ENCODE data around the gene ZNF608.

The ZNF608 gene

GRCh38 chr5:124745007-124745927 lies 1.2 kb downstream of the ZNF608 start:
- peaks cover 2% of the 10 kb centered on the region for H3K36me3 Mint-ChIP-seq
- no peaks in the 10 kb centered on the region for H3K9me3 Mint-ChIP-seq
- no peaks in the 10 kb centered on the region for H3K27me3 Mint-ChIP-seq
- H3K4me1 Mint-ChIP-seq = peaks cover 4% of the 10 kb centered on the region
- no peak overlapping the region for H3K27ac Mint-ChIP-seq
- no peak overlapping the region for H3K4me3 Mint-ChIP-seq
- DNase-seq = no peak
- CTCF ChIA-PET = no interaction called here

- H3K27ac Mint-ChIP-seq = no peak overlapping the region
- H3K27me3 Mint-ChIP-seq = no peaks in the 10 kb centered on the region
- no peak for DNase-seq
- H3K4me3 Mint-ChIP-seq = no peak overlapping the region
- H3K36me3 Mint-ChIP-seq = peaks cover 2% of the 10 kb centered on the region
- CTCF ChIA-PET = no interaction called here
- H3K4me1 Mint-ChIP-seq = peaks cover 4% of the 10 kb centered on the region
- H3K9me3 Mint-ChIP-seq = no peaks in the 10 kb centered on the region
Observed at GRCh38 chr5:124744170-124744971, 2.1 kb downstream of the ZNF608 start.

- Mint-ChIP-seq H3K27ac (no peak overlapping the region), H3K36me3 (peaks cover 2% of the 10 kb centered on the region), H3K4me1 (peaks cover 4% of the 10 kb centered on the region), H3K9me3 (no peaks in the 10 kb centered on the region), H3K4me3 (no peak overlapping the region), H3K27me3 (no peaks in the 10 kb centered on the region)
- CTCF ChIA-PET = no interaction called here
- no peak for DNase-seq
Observed at GRCh38 chr5:124743602-124744169, 2.8 kb downstream of the ZNF608 start.

- Mint-ChIP-seq H3K27ac (no peak overlapping the region), H3K4me3 (no peak overlapping the region), H3K9me3 (no peaks in the 10 kb centered on the region), H3K36me3 (peaks cover 2% of the 10 kb centered on the region), H3K4me1 (peaks cover 4% of the 10 kb centered on the region), H3K27me3 (no peaks in the 10 kb centered on the region)
- DNase-seq = no peak
- CTCF ChIA-PET = no interaction called here
Observed at GRCh38 chr5:124742983-124743601, 3.3 kb downstream of the ZNF608 start.

- no peak overlapping the region for H3K27ac Mint-ChIP-seq
- no peak overlapping the region for H3K4me3 Mint-ChIP-seq
- no peak for DNase-seq
- H3K4me1 Mint-ChIP-seq = peaks cover 4% of the 10 kb centered on the region
- no peaks in the 10 kb centered on the region for H3K27me3 Mint-ChIP-seq
- CTCF ChIA-PET = no interaction called here
- peaks cover 2% of the 10 kb centered on the region for H3K36me3 Mint-ChIP-seq
- no peaks in the 10 kb centered on the region for H3K9me3 Mint-ChIP-seq
Observed at GRCh38 chr5:124742521-124742920, 3.9 kb downstream of the ZNF608 start.

GRCh38 chr5:124741711-124742496 lies 4.5 kb downstream of the ZNF608 start:
- Mint-ChIP-seq H3K27me3 (no peaks in the 10 kb centered on the region), H3K9me3 (no peaks in the 10 kb centered on the region), H3K36me3 (no peaks in the 10 kb centered on the region), H3K27ac (no peak overlapping the region), H3K4me3 (no peak overlapping the region), H3K4me1 (no peaks in the 10 kb centered on the region)
- no peak for DNase-seq
- CTCF ChIA-PET = no interaction called here

GRCh38 chr5:124740991-124741583 lies 5.4 kb downstream of the ZNF608 start:
- H3K27me3 Mint-ChIP-seq = no peaks in the 10 kb centered on the region
- H3K27ac Mint-ChIP-seq = no peak overlapping the region
- DNase-seq = no peak
- H3K4me1 Mint-ChIP-seq = no peaks in the 10 kb centered on the region
- H3K36me3 Mint-ChIP-seq = no peaks in the 10 kb centered on the region
- H3K9me3 Mint-ChIP-seq = no peaks in the 10 kb centered on the region
- H3K4me3 Mint-ChIP-seq = no peak overlapping the region
- CTCF ChIA-PET = no interaction called here

GRCh38 chr5:124740071-124740470 lies 6.4 kb downstream of the ZNF608 start:
- CTCF ChIA-PET = no interaction called here
- H3K27me3 Mint-ChIP-seq = peaks cover 6% of the 10 kb centered on the region
- no peak overlapping the region for H3K27ac Mint-ChIP-seq
- H3K4me3 Mint-ChIP-seq = no peak overlapping the region
- H3K9me3 Mint-ChIP-seq = no peaks in the 10 kb centered on the region
- no peaks in the 10 kb centered on the region for H3K36me3 Mint-ChIP-seq
- no peaks in the 10 kb centered on the region for H3K4me1 Mint-ChIP-seq
- no peak for DNase-seq

- no peak overlapping the region for H3K27ac Mint-ChIP-seq
- H3K27me3 Mint-ChIP-seq = peaks cover 8% of the 10 kb centered on the region
- no peak for DNase-seq
- H3K36me3 Mint-ChIP-seq = no peaks in the 10 kb centered on the region
- no peaks in the 10 kb centered on the region for H3K9me3 Mint-ChIP-seq
- no peaks in the 10 kb centered on the region for H3K4me1 Mint-ChIP-seq
- no peak overlapping the region for H3K4me3 Mint-ChIP-seq
- CTCF ChIA-PET = no interaction called here
Observed at GRCh38 chr5:124739634-124740025, 6.8 kb downstream of the ZNF608 start.

GRCh38 chr5:124738681-124739633 lies 7.5 kb downstream of the ZNF608 start:
- no peak for DNase-seq
- Mint-ChIP-seq H3K36me3 (no peaks in the 10 kb centered on the region), H3K4me1 (no peaks in the 10 kb centered on the region), H3K9me3 (no peaks in the 10 kb centered on the region), H3K4me3 (no peak overlapping the region), H3K27ac (no peak overlapping the region), H3K27me3 (peaks cover 8% of the 10 kb centered on the region)
- CTCF ChIA-PET = no interaction called here

GRCh38 chr5:124737651-124738050 lies 8.8 kb downstream of the ZNF608 start:
- Mint-ChIP-seq H3K4me3 (no peak overlapping the region), H3K9me3 (no peaks in the 10 kb centered on the region), H3K27me3 (peaks cover 8% of the 10 kb centered on the region), H3K36me3 (no peaks in the 10 kb centered on the region), H3K27ac (no peak overlapping the region), H3K4me1 (no peaks in the 10 kb centered on the region)
- CTCF ChIA-PET = no interaction called here
- no peak for DNase-seq

- no peak overlapping the region for H3K27ac Mint-ChIP-seq
- CTCF ChIA-PET = no interaction called here
- DNase-seq = no peak
- H3K4me3 Mint-ChIP-seq = no peak overlapping the region
- no peaks in the 10 kb centered on the region for H3K4me1 Mint-ChIP-seq
- H3K27me3 Mint-ChIP-seq = peaks cover 8% of the 10 kb centered on the region
- H3K36me3 Mint-ChIP-seq = no peaks in the 10 kb centered on the region
- no peaks in the 10 kb centered on the region for H3K9me3 Mint-ChIP-seq
Observed at GRCh38 chr5:124736805-124737188, 9.6 kb downstream of the ZNF608 start.

Data from activated naive CD4-positive, alpha-beta T cell treated with anti-CD3 and anti-CD28 coated beads, Interleukin-2, amount 10 ng/mL, durations not matched to agents 7 days and 5 days (primary cell).